Measurements from ENCODE around the gene CAPNS1.

DNA sequence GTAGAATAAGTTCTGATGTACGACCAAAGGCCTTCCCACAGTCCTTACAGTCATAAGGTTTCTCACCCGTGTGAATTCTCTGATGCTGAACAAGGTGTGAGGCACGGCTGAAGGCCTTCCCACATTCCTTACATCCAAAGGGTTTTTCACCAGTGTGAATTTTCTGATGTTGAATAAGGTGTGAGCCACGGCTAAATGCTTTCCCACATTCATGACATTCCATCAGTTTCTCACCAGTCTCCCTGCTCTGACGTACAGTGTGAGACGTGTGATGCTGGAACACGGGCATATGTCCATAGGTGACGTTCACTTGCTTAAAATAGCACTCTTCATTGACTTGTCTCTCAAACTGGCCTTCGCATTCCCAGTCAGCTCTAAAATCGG, 43.4 kb downstream of the CAPNS1 start:
- no peak for TF ChIP-seq EZH2 (IDR thresholded peaks at IDR 0.05; ENCODE audit: borderline replicate concordance, low read depth, low read length, poor library complexity, severe bottlenecking)
- TF ChIP-seq, protein P1, sequence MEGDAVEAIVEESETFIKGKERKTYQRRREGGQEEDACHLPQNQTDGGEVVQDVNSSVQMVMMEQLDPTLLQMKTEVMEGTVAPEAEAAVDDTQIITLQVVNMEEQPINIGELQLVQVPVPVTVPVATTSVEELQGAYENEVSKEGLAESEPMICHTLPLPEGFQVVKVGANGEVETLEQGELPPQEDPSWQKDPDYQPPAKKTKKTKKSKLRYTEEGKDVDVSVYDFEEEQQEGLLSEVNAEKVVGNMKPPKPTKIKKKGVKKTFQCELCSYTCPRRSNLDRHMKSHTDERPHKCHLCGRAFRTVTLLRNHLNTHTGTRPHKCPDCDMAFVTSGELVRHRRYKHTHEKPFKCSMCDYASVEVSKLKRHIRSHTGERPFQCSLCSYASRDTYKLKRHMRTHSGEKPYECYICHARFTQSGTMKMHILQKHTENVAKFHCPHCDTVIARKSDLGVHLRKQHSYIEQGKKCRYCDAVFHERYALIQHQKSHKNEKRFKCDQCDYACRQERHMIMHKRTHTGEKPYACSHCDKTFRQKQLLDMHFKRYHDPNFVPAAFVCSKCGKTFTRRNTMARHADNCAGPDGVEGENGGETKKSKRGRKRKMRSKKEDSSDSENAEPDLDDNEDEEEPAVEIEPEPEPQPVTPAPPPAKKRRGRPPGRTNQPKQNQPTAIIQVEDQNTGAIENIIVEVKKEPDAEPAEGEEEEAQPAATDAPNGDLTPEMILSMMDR (conservative IDR thresholded peaks at IDR 0.05; ENCODE audit: low read depth, low read length) = no peak
